Duodenal mucosa (tissue), 2 donors: ENCODE measurements around the gene VPS26A.

Experiments used
- H3K27ac ChIP-seq: one replicate; pipeline ENCODE4 v1.7.0; 2013; ENCODE audit warnings: low read depth, low read length
- H3K27me3 ChIP-seq, 2 donors: one replicate each; pipeline ENCODE4 v1.7.0; 2013; ENCODE audit warnings: low read length in 2 of 2, control low read depth in 1 of 2; ENCODE audit not compliant: insufficient read depth in 2 of 2, control insufficient read depth in 1 of 2
- H3K36me3 ChIP-seq, 2 donors: one replicate each; pipeline ENCODE4 v1.7.0; 2013; ENCODE audit warnings: low read length in 2 of 2, control low read depth in 1 of 2; ENCODE audit not compliant: insufficient read depth in 2 of 2, control insufficient read depth in 1 of 2
- H3K4me1 ChIP-seq, 2 donors: one replicate each; pipeline ENCODE4 v1.7.0; 2013; ENCODE audit warnings: low read length in 2 of 2, control low read depth in 1 of 2; ENCODE audit not compliant: insufficient read depth in 2 of 2, control insufficient read depth in 1 of 2
- H3K4me3 ChIP-seq, 2 donors: one replicate each; pipeline ENCODE4 v1.7.0; 2013; ENCODE audit warnings: low read length in 2 of 2, low read depth in 1 of 2
- H3K9ac ChIP-seq, 2 donors: one replicate each; pipeline ENCODE4 v1.7.0; 2013; ENCODE audit warnings: low read length in 2 of 2, low read depth in 1 of 2
- H3K9me3 ChIP-seq, 2 donors: one replicate each; pipeline ENCODE4 v1.7.0; 2013; ENCODE audit warnings: low read length in 2 of 2, control low read depth in 1 of 2; ENCODE audit not compliant: control insufficient read depth in 1 of 2

Gene VPS26A

DNA sequence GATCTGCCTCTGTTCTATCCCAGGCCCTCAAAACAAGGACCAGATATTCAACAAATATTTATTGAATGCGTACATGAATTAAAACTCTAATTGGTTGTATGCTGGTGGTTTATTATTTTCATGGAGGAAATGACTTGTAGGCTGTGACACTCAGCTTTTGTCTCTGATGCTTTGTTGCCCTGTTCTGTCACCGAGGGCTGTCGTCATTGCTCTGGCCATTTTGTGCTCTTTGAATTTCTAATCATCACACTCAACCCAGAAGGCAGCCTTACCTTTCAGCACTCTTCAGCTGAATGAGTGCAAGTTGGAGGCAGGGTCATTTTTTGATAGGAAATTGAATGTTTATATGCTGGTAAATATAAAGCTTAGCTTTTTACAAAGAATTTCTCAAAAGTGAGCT is 21.5 kb upstream of the VPS26A start:
- Histone ChIP-seq H3K9ac (no peak overlapping the region), H3K27me3 (no peaks in the 10 kb centered on the region), H3K27ac (no peak overlapping the region), H3K4me1 (no peaks in the 10 kb centered on the region), H3K9me3 (no peaks in the 10 kb centered on the region), H3K4me3 (no peak overlapping the region), H3K36me3 (peaks cover 0 to 3% of the 10 kb centered on the region in 2 donors)

DNA sequence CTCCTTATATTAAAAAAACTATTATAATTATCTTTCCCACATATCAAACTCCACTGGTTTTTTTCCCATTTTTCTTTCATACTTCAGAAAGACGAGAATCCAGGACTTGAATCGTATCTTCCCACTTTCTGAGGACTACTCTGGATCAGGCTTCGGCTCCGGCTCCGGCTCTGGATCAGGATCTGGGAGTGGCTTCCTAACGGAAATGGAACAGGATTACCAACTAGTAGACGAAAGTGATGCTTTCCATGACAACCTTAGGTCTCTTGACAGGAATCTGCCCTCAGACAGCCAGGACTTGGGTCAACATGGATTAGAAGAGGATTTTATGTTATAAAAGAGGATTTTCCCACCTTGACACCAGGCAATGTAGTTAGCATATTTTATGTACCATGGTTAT is 20.2 kb upstream of the VPS26A start:
- Histone ChIP-seq H3K27me3 (no peaks in the 10 kb centered on the region), H3K9me3 (no peaks in the 10 kb centered on the region), H3K4me1 (no peaks in the 10 kb centered on the region), H3K27ac (no peak overlapping the region), H3K9ac (no peak overlapping the region), H3K4me3 (no peak overlapping the region), H3K36me3 (peaks cover 0 to 3% of the 10 kb centered on the region in 2 donors)

DNA sequence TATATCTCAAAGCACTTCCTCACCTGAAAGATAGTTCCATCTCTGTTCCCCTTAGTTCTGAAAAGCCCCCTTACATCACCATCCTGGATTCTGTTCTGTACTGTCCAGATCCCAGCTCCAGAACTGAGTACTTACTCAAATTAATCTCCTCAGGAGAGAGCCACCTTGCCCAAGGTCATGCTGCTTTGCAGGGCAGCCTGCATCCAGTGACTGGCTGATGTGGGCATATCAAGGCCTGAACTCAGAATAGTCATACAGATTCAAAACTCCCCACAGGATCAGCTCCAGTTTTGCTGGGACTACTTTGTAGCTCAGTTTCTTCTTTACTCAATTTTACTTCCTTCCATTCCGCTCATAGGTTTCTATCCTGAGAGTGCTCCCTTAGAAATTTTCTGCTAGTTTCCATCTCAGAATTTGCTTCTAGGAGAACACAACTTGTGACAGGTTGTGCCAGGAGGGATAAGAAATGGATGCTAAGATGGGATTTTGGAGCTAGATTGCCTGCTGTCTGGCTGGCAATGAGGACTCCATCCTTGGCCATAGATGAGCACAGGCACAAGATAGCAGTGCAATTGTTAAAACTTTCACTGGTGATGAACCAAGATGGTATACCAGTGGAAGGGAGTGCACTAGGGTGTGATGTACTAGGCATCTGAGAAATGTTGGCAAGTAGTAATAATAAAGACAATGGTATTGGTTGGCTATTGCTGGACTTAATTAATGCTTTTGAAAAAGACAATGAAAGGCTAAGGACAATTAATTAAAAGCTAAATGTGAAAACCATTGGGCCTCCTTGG is 18.8 kb upstream of the VPS26A start:
- no peaks in the 10 kb centered on the region for H3K4me1 ChIP-seq
- H3K4me3 ChIP-seq: no peak overlapping the region
- H3K36me3 ChIP-seq: peaks cover 0 to 3% of the 10 kb centered on the region in 2 donors
- no peak overlapping the region for H3K9ac ChIP-seq
- H3K9me3 ChIP-seq: no peaks in the 10 kb centered on the region
- no peak overlapping the region for H3K27ac ChIP-seq
- H3K27me3 ChIP-seq: no peaks in the 10 kb centered on the region

DNA sequence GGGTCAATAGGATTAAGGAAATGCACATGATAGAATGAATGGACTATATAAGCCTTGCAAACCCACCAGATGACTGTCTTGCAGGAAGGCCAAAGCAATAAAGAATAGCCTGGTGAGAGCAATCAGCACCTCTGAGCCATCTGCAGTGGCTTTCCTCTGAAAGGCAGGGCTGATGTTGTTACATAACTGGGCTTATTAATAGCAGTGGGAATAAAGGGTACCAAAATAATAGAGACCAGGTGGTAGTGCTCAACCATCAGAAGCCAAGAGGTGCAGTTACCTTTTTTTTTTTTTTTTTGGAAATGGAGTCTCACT is 16.8 kb upstream of the VPS26A start:
- H3K36me3 ChIP-seq: peaks cover 0 to 3% of the 10 kb centered on the region in 2 donors
- no peak overlapping the region for H3K27ac ChIP-seq
- H3K27me3 ChIP-seq: no peaks in the 10 kb centered on the region
- no peak overlapping the region for H3K9ac ChIP-seq
- H3K9me3 ChIP-seq: no peaks in the 10 kb centered on the region
- no peak overlapping the region for H3K4me3 ChIP-seq
- H3K4me1 ChIP-seq: no peaks in the 10 kb centered on the region

DNA sequence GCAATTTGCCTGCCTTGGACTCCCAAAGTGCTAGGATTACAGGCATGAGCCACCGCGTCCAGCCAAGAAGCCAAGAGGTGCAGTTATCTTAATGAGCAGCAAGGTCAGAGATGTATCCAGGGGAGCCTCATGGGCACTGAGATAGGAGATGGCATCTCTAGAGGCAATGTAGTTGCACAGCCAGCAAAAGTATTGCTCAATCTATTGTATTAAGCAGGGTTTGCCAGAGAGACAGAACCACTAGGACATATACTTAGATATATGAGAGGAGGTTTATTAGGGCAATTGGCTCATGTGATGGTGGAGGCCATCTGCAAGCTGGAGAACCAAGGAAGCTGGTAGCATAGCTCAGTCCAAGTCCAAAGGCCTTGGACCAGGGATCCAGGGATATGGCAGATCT is 16.3 kb upstream of the VPS26A start:
- no peak overlapping the region for H3K4me3 ChIP-seq
- H3K9ac ChIP-seq: no peak overlapping the region
- H3K27me3 ChIP-seq: no peaks in the 10 kb centered on the region
- H3K36me3 ChIP-seq: peaks cover 0 to 3% of the 10 kb centered on the region in 2 donors
- H3K4me1 ChIP-seq: no peaks in the 10 kb centered on the region
- H3K9me3 ChIP-seq: no peaks in the 10 kb centered on the region
- no peak overlapping the region for H3K27ac ChIP-seq

DNA sequence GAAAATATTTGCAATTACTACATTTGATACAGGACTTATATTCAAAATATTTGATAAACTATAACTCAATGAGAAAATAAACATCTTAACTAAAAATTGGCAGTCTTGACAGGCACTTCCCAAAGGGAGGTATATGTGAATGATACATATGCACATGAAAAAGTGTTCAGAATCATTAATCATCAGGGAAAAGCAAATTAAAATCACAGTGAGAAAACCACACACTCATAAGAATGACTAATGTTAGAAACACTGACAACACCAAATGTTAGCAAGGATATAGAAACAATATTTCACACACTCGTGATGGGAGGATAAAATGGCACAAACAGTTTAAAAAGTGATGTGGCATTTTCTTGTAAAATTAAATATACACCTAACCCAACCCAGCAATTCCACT is 4.1 kb upstream of the VPS26A start:
- peaks cover 0 to 5% of the 10 kb centered on the region in 2 donors for H3K4me1 ChIP-seq

DNA sequence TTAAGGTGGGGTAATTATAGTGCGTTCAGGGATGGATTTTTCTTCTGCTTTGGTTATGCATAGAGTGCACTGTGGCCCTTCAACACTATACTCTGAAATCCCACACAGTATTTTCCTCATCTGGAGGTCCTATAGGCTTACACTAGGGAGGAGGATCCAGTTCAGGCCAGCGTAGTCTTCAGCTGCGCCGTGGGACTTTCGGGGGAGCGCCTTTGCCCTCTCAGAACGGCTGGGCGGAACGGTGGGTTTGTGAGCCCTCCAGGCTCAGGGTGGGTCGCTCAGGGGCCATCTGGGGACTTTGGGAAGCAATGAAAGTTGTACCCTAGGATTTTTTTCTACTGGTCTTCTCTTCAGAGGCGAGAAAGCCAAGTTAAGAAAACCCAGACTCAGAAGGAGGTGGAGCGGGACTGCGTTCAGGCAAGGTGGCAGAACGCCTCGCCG is 652 bp upstream of the VPS26A start:
- peaks cover 0 to 15% of the 10 kb centered on the region in 2 donors for H3K4me1 ChIP-seq
- H3K27ac ChIP-seq: peak overlapping the region; percentile 97
- H3K27me3 ChIP-seq: no peaks in the 10 kb centered on the region
- no peaks in the 10 kb centered on the region for H3K36me3 ChIP-seq
- H3K9ac ChIP-seq: peak overlapping the region; percentile 97 to 98
- H3K4me3 ChIP-seq: peak overlapping the region; percentile 74 to 97
- no peaks in the 10 kb centered on the region for H3K9me3 ChIP-seq

More for the DNA sequence above, 4.1 kb upstream of the VPS26A start:
- no peaks in the 10 kb centered on the region for H3K9me3 ChIP-seq
- H3K27ac ChIP-seq: no peak overlapping the region
- no peak overlapping the region for H3K4me3 ChIP-seq
- H3K36me3 ChIP-seq: no peaks in the 10 kb centered on the region
- no peaks in the 10 kb centered on the region for H3K27me3 ChIP-seq
- H3K9ac ChIP-seq: no peak overlapping the region

DNA sequence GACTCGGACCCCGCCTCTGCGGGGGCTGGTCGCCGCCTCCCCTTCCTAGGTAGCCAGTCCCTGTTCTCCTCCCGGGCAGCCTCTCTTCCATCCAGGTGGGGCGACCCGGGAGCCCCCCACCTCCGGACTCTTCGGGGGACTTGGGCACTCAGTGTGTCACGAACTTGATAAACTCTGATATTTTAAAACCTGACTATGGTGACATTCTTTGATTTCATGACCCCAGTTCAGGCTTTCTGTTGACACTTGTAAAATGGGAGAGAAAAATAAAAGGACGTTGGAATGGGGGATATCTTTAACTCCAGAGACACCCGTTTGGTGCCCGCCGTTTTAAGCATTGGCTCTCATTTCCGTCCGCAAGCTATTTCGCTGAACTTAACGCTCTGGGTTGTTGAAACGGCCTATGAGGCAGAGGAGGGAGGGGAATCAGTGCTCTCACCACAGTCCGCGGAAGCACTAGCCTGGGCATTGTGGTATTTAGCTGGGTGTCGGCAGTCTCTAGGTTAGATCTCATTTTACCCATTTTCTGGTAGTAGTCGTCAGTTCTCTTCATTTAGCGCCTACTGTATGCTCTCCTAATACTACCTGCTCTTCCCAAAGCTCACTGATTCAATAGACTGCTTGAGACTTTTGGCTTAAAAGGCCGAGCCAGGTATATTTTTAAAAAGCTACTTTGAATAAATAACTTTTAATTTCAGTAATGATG is 738 bp downstream of the VPS26A start:
- H3K36me3 ChIP-seq: no peaks in the 10 kb centered on the region
- H3K4me1 ChIP-seq: peaks cover 0 to 19% of the 10 kb centered on the region in 2 donors
- peak overlapping the region; percentile 85 to 88 for H3K9ac ChIP-seq
- peak overlapping the region; percentile 94 for H3K27ac ChIP-seq
- no peaks in the 10 kb centered on the region for H3K27me3 ChIP-seq
- no peaks in the 10 kb centered on the region for H3K9me3 ChIP-seq
- H3K4me3 ChIP-seq: peak overlapping the region; percentile 72 to 87

DNA sequence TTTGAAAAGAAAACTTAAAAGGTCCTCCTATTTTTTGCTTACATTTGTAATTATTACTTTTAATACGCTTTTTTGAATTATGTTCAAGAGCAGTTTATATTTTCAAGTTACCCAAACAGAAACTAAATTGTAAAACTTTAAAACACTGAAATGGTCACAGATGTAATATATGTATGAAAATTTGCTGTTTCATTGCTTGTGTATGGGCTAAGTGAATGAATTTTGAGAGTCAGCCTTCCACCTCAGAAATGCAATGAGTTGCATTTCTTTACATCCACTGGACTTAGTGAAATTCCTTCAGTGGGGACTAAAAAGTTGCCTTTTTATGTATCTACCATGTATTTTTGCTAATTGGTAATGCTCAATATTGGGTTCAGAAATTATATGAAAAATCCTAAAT is 1.6 kb downstream of the VPS26A start:
- Histone ChIP-seq H3K27me3 (no peaks in the 10 kb centered on the region), H3K36me3 (no peaks in the 10 kb centered on the region), H3K9me3 (no peaks in the 10 kb centered on the region), H3K4me3 (peak overlapping the region; percentile 72 to 87), H3K27ac (no peak overlapping the region), H3K9ac (peak overlapping the region; percentile 85 to 88), H3K4me1 (peaks cover 0 to 19% of the 10 kb centered on the region in 2 donors)

DNA sequence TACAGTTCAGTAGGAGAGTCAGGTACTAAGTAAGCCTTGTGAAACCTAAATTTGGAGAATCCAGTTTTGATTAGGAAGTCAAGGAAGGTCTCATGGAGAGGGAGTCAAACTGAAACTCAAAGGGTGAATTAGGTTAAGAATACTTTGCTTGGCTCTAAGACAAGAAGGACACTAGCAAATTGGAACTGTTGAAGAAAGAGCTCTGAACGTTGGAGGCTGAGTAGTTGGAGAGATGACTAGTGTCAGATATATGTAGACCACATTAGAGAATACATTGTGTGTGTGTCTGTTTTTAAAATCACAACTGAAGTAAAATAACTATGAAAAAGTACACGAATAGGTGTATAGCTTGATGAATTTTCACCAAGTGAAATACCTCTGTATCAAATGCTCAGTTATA is 6.3 kb downstream of the VPS26A start:
- Histone ChIP-seq H3K36me3 (peaks cover 0 to 12% of the 10 kb centered on the region in 2 donors), H3K4me1 (peaks cover 0 to 11% of the 10 kb centered on the region in 2 donors), H3K4me3 (no peak overlapping the region), H3K27ac (no peak overlapping the region), H3K9me3 (no peaks in the 10 kb centered on the region), H3K27me3 (no peaks in the 10 kb centered on the region), H3K9ac (no peak overlapping the region)
